RWPE1 (cell line): Measurements from ENCODE around the gene ABHD13.

ENCODE experiments used
- CTCF ChIA-PET: fragments of 350-600 bp; sonication (Branson Sonifier 250); formaldehyde crosslinking; extraction: SDS; loops from one replicate; lab custom pipeline; 2021; lab: Yijun Ruan, JAX
- POLR2A ChIA-PET: fragments of 400-600 bp; formaldehyde crosslinking; extraction: SDS; loops from one replicate; lab custom pipeline; 2020; ENCODE audit warnings: antibody characterized with exemption; ENCODE audit not compliant: low non-redundant PET; lab: Yijun Ruan, JAX
- DNase-seq: peaks from one replicate; pipeline ENCODE4 v3.0.0; 2012; ENCODE audit warnings: low spot score
- H3K27ac ChIP-seq: fragments of 450-650 bp; 2 replicates; pipeline ENCODE4 v1.5.1; 2017
- TF ChIP-seq, protein P1 (sequence below): fragments of 450-650 bp; conservative IDR thresholded peaks from 2 replicates; pipeline ENCODE4 v1.5.1; 2017; ENCODE audit warnings: low read depth, mild to moderate bottlenecking

ABHD13 gene

DNA sequence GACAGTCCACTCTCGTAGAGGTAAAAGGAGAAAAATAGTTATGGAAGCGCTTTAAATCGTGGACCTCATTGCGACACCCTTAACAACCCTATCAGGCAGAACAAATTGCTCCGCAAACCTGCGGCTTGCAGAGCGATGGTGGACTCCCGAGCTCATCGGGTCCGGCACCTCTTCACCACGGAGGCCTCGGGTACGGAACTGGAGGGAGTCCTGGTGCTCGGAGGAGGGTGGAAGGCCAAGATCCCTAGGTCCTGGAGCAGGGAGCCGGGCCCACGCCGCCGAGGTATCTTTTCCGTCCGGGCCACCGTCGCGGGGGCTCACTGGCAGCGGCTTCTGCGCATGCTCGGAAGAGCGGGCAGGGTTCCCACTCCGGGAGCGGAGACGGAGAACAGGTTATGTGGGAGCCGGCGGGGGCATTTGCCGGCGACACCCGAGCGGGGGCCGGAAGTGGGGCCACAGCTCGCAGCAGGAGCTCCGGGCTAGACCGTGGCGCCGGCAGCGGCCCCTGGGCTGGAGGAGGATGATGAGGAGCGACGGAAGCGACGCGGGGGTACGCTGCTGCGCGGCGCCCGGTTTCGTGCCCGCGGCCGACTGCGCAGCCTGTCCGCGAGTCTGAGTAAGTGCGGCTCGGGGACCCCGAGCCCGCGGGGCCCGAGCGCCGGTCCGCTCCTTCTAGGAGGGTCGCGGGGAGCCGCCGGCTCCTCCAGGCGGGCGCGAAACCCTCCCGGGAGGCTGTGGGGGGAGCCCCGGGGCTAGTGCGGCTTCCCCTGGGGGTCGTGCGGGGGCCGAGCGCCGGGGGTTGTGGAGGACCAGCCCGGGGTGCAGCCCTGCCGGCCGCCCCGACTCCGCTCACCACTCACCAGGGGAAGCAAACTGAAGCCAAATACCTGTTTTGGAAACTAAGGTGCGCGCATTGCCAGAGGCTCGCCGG lies at the start of gene ABHD13:
ABHD13 (plus strand) TSS at position 349 of the 931 bp plus-strand sequence. CDS start 10,827 bp downstream, outside the sequence.
- CTCF ChIA-PET = no interaction called here
- peak; percentile 92 for DNase-seq
- TF ChIP-seq, protein P1, sequence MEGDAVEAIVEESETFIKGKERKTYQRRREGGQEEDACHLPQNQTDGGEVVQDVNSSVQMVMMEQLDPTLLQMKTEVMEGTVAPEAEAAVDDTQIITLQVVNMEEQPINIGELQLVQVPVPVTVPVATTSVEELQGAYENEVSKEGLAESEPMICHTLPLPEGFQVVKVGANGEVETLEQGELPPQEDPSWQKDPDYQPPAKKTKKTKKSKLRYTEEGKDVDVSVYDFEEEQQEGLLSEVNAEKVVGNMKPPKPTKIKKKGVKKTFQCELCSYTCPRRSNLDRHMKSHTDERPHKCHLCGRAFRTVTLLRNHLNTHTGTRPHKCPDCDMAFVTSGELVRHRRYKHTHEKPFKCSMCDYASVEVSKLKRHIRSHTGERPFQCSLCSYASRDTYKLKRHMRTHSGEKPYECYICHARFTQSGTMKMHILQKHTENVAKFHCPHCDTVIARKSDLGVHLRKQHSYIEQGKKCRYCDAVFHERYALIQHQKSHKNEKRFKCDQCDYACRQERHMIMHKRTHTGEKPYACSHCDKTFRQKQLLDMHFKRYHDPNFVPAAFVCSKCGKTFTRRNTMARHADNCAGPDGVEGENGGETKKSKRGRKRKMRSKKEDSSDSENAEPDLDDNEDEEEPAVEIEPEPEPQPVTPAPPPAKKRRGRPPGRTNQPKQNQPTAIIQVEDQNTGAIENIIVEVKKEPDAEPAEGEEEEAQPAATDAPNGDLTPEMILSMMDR = no peak
- H3K27ac ChIP-seq = peak within 1 kb of the TSS; percentile 79
- POLR2A ChIA-PET = no interaction called here

DNA sequence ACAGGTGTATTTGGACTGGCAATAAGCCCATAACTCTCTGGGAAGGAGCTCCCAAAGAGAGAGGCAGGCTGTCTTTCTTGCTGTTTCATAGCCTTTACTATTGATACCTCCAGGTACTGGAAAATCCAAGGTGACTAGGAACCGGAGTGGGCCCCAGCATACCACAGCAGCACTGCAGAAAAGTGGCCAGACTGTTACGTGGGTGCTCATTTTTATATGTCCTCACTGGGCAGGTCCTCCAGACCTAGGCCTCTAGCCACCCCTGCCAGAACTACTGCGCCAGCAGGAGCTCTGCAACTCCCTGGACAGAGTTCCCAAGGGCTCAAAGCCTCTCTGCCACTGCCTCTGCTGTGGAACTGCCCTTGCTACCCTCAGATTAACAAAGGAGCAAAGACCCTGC lies 49.3 kb upstream of the ABHD13 start:
- POLR2A ChIA-PET = no interaction called here
- no peak overlapping the region for H3K27ac ChIP-seq
- CTCF ChIA-PET = no interaction called here
- TF ChIP-seq, protein P1 = no peak
- no peak for DNase-seq

DNA sequence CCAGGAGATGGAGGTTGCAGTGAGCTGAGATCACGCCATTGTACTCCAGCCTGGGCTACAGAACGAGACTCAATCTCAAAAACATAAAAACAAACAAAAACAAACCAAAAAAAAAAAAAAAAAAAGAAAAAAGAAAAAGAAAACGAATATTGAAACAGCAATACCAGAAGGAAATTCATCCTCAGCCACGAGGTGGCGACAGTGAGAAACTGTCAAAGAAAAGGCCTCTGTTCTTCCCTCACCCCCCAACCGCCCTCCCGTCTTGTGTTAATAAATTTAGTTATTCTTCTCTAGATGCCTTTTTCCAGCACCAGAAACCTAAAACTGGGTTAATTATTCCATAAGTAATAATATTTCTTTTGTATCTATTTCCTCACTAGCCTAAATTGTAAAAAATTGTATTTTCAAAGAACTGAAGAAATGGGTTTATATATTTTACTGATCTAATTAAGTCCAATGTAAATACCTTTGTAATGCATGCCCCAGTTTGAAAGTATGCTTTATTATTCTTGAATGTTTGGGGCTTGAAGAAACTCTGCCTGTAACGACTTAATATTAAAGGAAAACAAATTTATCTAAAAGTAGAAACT lies 41.4 kb upstream of the ABHD13 start:
- ChIA-PET CTCF (no interaction called here), POLR2A (no interaction called here)
- no peak overlapping the region for H3K27ac ChIP-seq
- TF ChIP-seq, protein P1 = peak; percentile 45
- DNase-seq = peak; percentile 39

DNA sequence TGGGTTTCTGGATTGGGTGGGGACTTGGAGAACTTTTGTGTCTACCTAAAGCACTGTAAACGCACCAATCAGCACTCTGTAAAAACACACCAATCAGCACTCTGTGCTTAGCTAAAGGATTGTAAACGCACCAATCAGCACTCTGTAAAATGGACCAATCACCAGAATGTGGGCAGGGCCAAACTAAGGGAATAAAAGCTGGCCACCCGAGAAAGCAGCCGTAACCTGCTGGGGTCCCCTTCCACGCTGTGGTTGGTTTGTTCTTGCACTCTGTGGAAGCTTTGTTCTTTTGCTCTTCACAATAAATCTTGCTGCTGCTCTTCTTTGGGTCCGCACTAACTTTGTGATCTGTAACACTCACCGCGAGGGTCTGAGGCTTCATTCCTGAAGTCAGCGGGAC lies 40.1 kb upstream of the ABHD13 start:
- TF ChIP-seq, protein P1 = no peak
- CTCF ChIA-PET = interaction anchor here (0.7 kb wide), 1 partner anchor 601 kb away, joined by 3 read pairs; no protein-coding TSS in a partner anchor

DNA sequence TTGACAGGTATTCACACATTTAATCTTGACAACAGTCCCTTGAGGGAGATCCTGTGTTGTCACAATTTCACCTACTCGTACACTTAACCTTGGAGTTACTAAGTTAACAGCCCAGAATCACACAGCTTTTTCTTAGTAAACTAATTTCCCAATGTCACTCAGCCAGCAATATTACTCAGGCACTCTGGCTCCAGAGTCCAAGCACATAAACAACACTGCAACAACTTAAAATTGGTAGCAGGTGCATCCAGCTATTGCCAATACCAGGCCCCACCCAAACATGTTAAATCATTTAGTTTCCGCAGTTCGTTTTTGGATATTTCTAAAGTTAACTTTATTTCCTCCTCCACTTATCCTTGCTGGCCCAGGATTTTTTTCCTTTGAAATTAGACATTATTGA lies 35.5 kb upstream of the ABHD13 start:
- ChIA-PET CTCF (no interaction called here), POLR2A (no interaction called here)

More for the DNA sequence above, 40.1 kb upstream of the ABHD13 start:
- DNase-seq = no peak
- no peak overlapping the region for H3K27ac ChIP-seq
- POLR2A ChIA-PET = no interaction called here

DNA sequence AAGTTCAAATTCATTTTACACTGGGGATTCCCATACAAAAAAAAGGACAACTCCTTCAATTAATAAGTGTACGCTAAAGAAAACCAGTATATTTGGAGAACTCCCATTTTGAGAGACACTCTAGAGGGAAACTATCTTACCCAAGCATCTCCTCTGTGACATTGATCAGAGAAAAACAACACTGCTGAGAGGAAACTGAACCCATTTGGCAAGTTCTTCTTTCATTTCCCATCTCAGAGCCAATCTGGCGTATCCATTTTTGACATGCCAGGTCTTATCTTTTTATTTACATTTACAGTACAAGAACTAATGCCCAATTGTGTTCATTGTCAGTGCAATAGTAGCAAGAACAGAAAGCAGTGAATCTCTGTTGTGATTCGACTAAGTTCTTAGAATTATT lies 33.0 kb upstream of the ABHD13 start:
- no peak for DNase-seq
- H3K27ac ChIP-seq = no peak overlapping the region
- TF ChIP-seq, protein P1 = no peak
- ChIA-PET POLR2A (no interaction called here), CTCF (interaction anchor here (0.7 kb wide), 1 partner anchor 1277 kb away, joined by 6 read pairs; no protein-coding TSS in a partner anchor)

More for the DNA sequence above, 35.5 kb upstream of the ABHD13 start:
- TF ChIP-seq, protein P1 = no peak
- no peak overlapping the region for H3K27ac ChIP-seq
- DNase-seq = no peak
